ENCODE measurements around the gene GJC2. TPM values are rescaled to one million over a fixed set of nuclear protein-coding genes. Genes with fewer than 3 reads are reported as not detected.

GJC2 gene
- total RNA-seq, 1 experiment from 2014 or later = 1.2 TPM

GRCh38 chr1:228177721-228178710, 28.3 kb downstream of the GJC2 start:
- Histone ChIP-seq H3K9me3 (ENCODE audit: low read length) (no peaks in the 10 kb centered on the region), H3K27ac (ENCODE audit: low read length) (no peak overlapping the region), H3K9ac (ENCODE audit: low read length) (no peak overlapping the region), H3K79me2 (ENCODE audit: low read length) (no peaks in the 10 kb centered on the region), H3F3A (ENCODE audit: low read length, unreplicated experiment) (no peaks in the 10 kb centered on the region), H3K9me2 (replicated peaks; ENCODE audit: low read length) (no peaks in the 10 kb centered on the region), H3K4me2 (ENCODE audit: low read length) (no peak overlapping the region), H4K20me1 (ENCODE audit: low read length) (peaks cover 4% of the 10 kb centered on the region; the same call in 1 of the 2 replicates), H3K27me3 (ENCODE audit: low read length) (no peaks in the 10 kb centered on the region), H3K4me3 (ENCODE audit: low read length) (no peak overlapping the region), H2AFZ (ENCODE audit: low read length) (no peak overlapping the region), H3K36me3 (ENCODE audit: low read depth, low read length) (no peaks in the 10 kb centered on the region), H3K4me1 (ENCODE audit: insufficient read depth, low read length) (peaks cover 7% of the 10 kb centered on the region)
- ATAC-seq (no peak), DNase-seq (no peak)
- CTCF ChIA-PET = no interaction called here
- TF ChIP-seq EZH2phosphoT487 (IDR thresholded peaks at IDR 0.05; ENCODE audit: borderline replicate concordance, low read length) = no peak
- TF ChIP-seq EZH2 (IDR thresholded peaks at IDR 0.05; ENCODE audit: low read length, unreplicated experiment) = no peak
- TF ChIP-seq CTCF (conservative IDR thresholded peaks at IDR 0.05; ENCODE audit: low read depth, low read length) = no peak
- intact Hi-C loops (cut with micrococcal nuclease) = no loop called here
- BruUV-seq (replicated peaks) = no TSS peak
- POLR2A ChIA-PET (ENCODE audit: unreplicated experiment) = interaction anchor here (0.6 kb wide), 1 partner anchor 62 kb away, joined by 3 read pairs; no protein-coding TSS in a partner anchor

DNA sequence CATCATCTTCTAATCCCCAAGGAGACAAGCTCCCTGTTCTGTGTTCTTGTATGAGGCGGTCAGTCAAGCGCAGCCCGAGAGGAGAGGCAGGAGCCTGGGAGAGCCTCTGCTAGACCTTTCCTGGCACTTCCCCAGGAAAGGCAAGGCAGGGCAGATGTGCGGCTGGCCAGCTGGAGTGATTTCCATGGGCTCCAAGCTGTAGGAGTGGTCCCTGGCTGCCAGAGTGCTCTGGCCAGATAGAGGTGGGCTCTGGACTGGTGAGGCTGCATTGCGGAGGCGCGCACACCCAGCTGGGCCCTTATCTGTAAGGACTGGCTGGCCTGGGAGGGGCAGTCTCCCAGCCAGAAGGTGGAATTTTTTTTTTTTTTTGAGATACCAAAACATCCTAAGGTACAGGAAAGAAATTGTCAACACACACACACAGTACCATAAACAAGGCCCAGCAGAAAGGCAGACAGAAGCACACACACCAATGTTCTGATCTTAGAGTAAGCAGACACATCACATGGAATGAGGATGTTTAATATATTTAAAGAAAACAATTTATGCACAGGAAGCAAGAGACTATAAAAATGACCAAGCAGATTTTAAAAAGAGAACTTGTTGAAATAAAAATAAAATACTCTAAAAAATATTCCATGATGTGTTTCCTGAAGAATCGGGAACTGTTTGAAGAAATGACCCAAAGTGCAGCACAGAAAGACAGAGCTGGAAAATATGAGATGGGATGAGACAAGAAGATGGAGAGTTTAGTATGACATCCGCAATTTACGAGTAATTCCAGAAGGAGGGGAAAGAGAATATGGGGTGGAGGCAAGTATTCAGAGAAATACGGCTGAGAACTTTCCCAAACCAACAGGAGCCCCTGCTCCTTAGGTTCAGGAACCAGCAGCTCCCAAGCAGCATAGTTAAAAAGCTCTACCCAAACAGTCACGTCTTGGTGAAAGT, 29.3 kb downstream of the GJC2 start:
- Histone ChIP-seq H3K9ac (ENCODE audit: low read length) (no peak overlapping the region), H4K20me1 (ENCODE audit: low read length) (peaks cover 4% of the 10 kb centered on the region; the same call in 1 of the 2 replicates), H3K4me3 (ENCODE audit: low read length) (no peak overlapping the region), H3K4me1 (ENCODE audit: insufficient read depth, low read length) (no peaks in the 10 kb centered on the region), H3K9me2 (replicated peaks; ENCODE audit: low read length) (no peaks in the 10 kb centered on the region), H3K27me3 (ENCODE audit: low read length) (no peaks in the 10 kb centered on the region), H3K4me2 (ENCODE audit: low read length) (no peak overlapping the region), H3K9me3 (ENCODE audit: low read length) (no peaks in the 10 kb centered on the region), H3F3A (ENCODE audit: low read length, unreplicated experiment) (no peaks in the 10 kb centered on the region), H3K36me3 (ENCODE audit: low read depth, low read length) (no peaks in the 10 kb centered on the region), H2AFZ (ENCODE audit: low read length) (no peak overlapping the region), H3K79me2 (ENCODE audit: low read length) (no peaks in the 10 kb centered on the region), H3K27ac (ENCODE audit: low read length) (no peak overlapping the region)
- no peak for DNase-seq
- ChIA-PET POLR2A (ENCODE audit: unreplicated experiment) (no interaction called here), CTCF (interaction anchor here (1.0 kb wide), 1 partner anchor 180 kb away, joined by 4 read pairs; no protein-coding TSS in a partner anchor)
- BruUV-seq (replicated peaks) = no TSS peak
- TF ChIP-seq EZH2 (IDR thresholded peaks at IDR 0.05; ENCODE audit: low read length, unreplicated experiment) = no peak
- no peak for TF ChIP-seq EZH2phosphoT487 (IDR thresholded peaks at IDR 0.05; ENCODE audit: borderline replicate concordance, low read length)
- no peak for TF ChIP-seq CTCF (conservative IDR thresholded peaks at IDR 0.05; ENCODE audit: low read depth, low read length)
- intact Hi-C loops (cut with micrococcal nuclease) = no loop called here
- no peak for ATAC-seq
